GM23338 (cell line): ENCODE data around the gene THADA. TPM values are rescaled to one million over a fixed set of nuclear protein-coding genes. Genes with fewer than 3 reads are reported as not detected.

Experiments
- JUNB ChIP-seq: IDR thresholded peaks from one replicate; pipeline ENCODE4 v1.6.1; 2016; ENCODE audit warnings: antibody characterized with exemption; ENCODE audit not compliant: unreplicated experiment
- REST ChIP-seq: IDR thresholded peaks from one replicate; pipeline ENCODE4 v1.6.1; 2018; ENCODE audit warnings: antibody characterized with exemption; ENCODE audit not compliant: unreplicated experiment
- ZNF331 ChIP-seq: fragments of 250-450 bp; sonication (Bioruptor Pico); IDR thresholded peaks from 2 replicates; pipeline ENCODE4 v1.5.0; 2020; ENCODE audit warnings: low read depth, mild to moderate bottlenecking, moderate library complexity
- polyA plus RNA-seq: library from polyadenylated mRNA; unstranded; fragments of >200 nt; fragmentation: Nextera tagmentation; extraction: Ambion mirVana; gene quantifications from 2 replicates; pipeline ENCODE4 v1.2.1, GENCODE V29; 2016
- total RNA-seq: library from RNA; depleted of rRNA; stranded (reverse); fragments of >200 nt; shearing (Covaris generic); gene quantifications from 2 replicates; pipeline ENCODE4 v1.2.3, GENCODE V29; 2014
- TF ChIP-seq, protein P1 (sequence below): fragments of 250-450 bp; sonication (Bioruptor Pico); IDR thresholded peaks from 2 replicates; pipeline ENCODE4 v1.5.0; 2020; ENCODE audit warnings: mild to moderate bottlenecking, moderate library complexity

The THADA gene
- total and polyA plus RNA-seq, 2 experiments from 2014 or later: 17.0 to 30.7 TPM

- TF ChIP-seq, protein P1, sequence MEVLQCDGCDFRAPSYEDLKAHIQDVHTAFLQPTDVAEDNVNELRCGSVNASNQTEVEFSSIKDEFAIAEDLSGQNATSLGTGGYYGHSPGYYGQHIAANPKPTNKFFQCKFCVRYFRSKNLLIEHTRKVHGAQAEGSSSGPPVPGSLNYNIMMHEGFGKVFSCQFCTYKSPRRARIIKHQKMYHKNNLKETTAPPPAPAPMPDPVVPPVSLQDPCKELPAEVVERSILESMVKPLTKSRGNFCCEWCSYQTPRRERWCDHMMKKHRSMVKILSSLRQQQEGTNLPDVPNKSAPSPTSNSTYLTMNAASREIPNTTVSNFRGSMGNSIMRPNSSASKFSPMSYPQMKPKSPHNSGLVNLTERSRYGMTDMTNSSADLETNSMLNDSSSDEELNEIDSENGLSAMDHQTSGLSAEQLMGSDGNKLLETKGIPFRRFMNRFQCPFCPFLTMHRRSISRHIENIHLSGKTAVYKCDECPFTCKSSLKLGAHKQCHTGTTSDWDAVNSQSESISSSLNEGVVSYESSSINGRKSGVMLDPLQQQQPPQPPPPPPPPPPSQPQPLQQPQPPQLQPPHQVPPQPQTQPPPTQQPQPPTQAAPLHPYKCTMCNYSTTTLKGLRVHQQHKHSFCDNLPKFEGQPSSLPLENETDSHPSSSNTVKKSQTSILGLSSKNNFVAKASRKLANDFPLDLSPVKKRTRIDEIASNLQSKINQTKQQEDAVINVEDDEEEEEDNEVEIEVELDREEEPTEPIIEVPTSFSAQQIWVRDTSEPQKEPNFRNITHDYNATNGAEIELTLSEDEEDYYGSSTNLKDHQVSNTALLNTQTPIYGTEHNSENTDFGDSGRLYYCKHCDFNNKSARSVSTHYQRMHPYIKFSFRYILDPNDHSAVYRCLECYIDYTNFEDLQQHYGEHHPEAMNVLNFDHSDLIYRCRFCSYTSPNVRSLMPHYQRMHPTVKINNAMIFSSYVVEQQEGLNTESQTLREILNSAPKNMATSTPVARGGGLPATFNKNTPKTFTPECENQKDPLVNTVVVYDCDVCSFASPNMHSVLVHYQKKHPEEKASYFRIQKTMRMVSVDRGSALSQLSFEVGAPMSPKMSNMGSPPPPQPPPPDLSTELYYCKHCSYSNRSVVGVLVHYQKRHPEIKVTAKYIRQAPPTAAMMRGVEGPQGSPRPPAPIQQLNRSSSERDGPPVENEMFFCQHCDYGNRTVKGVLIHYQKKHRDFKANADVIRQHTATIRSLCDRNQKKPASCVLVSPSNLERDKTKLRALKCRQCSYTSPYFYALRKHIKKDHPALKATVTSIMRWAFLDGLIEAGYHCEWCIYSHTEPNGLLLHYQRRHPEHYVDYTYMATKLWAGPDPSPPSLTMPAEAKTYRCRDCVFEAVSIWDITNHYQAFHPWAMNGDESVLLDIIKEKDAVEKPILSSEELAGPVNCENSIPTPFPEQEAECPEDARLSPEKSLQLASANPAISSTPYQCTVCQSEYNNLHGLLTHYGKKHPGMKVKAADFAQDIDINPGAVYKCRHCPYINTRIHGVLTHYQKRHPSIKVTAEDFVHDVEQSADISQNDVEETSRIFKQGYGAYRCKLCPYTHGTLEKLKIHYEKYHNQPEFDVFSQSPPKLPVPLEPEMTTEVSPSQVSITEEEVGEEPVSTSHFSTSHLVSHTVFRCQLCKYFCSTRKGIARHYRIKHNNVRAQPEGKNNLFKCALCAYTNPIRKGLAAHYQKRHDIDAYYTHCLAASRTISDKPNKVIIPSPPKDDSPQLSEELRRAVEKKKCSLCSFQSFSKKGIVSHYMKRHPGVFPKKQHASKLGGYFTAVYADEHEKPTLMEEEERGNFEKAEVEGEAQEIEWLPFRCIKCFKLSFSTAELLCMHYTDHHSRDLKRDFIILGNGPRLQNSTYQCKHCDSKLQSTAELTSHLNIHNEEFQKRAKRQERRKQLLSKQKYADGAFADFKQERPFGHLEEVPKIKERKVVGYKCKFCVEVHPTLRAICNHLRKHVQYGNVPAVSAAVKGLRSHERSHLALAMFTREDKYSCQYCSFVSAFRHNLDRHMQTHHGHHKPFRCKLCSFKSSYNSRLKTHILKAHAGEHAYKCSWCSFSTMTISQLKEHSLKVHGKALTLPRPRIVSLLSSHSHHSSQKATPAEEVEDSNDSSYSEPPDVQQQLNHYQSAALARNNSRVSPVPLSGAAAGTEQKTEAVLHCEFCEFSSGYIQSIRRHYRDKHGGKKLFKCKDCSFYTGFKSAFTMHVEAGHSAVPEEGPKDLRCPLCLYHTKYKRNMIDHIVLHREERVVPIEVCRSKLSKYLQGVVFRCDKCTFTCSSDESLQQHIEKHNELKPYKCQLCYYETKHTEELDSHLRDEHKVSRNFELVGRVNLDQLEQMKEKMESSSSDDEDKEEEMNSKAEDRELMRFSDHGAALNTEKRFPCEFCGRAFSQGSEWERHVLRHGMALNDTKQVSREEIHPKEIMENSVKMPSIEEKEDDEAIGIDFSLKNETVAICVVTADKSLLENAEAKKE (CRISPR knock-in tag): no peak
- TF ChIP-seq ZNF331 (CRISPR knock-in tag) (no peak), REST (no peak), JUNB (no peak)
Observed at GRCh38 chr2:43201016-43201415, 394.8 kb downstream of the THADA start (continued).
